Loucy (cell line): Measurements from ENCODE around the gene KAT6B.

Source experiments
- H2AFZ ChIP-seq: fragments of 200-600 bp; sonication (generic); 2 replicates; pipeline ENCODE4 v1.6.0; 2016; ENCODE audit warnings: antibody characterized with exemption, mild to moderate bottlenecking, low read length, moderate library complexity
- H3F3A ChIP-seq: fragments of 200-600 bp; 2 replicates; pipeline ENCODE4 v1.6.0; 2016; ENCODE audit warnings: antibody characterized with exemption, low read depth, mild to moderate bottlenecking
- H3K27me3 ChIP-seq: fragments of 200-600 bp; sonication (generic); 2 replicates; pipeline ENCODE4 v1.6.1; 2014; ENCODE audit warnings: low read length, mild to moderate bottlenecking; ENCODE audit not compliant: insufficient read depth, poor library complexity, severe bottlenecking
- H3K36me3 ChIP-seq: fragments of 200-600 bp; sonication (generic); 2 replicates; pipeline ENCODE4 v1.6.1; 2016; ENCODE audit warnings: low read length; ENCODE audit not compliant: insufficient read depth
- H3K4me1 ChIP-seq: fragments of 200-600 bp; sonication (generic); 2 replicates; pipeline ENCODE4 v1.5.1; 2014; ENCODE audit warnings: low read length, mild to moderate bottlenecking; ENCODE audit not compliant: insufficient read depth, poor library complexity, severe bottlenecking
- H3K4me2 ChIP-seq: fragments of 200-600 bp; sonication (generic); 2 replicates; pipeline ENCODE4 v1.6.0; 2014; ENCODE audit warnings: antibody characterized with exemption, low read length, low read depth, mild to moderate bottlenecking; ENCODE audit not compliant: poor library complexity, severe bottlenecking
- H3K4me3 ChIP-seq: fragments of 200-600 bp; sonication (generic); 2 replicates; pipeline ENCODE4 v1.5.1; 2014; ENCODE audit warnings: low read length, mild to moderate bottlenecking, mixed read lengths; ENCODE audit not compliant: poor library complexity, severe bottlenecking
- H3K79me2 ChIP-seq: fragments of 200-600 bp; sonication (generic); 2 replicates; pipeline ENCODE4 v1.6.1; 2014; ENCODE audit warnings: low read length; ENCODE audit not compliant: insufficient read depth
- H3K9ac ChIP-seq: fragments of 200-600 bp; sonication (generic); 2 replicates; pipeline ENCODE4 v1.6.0; 2014; ENCODE audit warnings: mild to moderate bottlenecking, low read depth, low read length, moderate library complexity; ENCODE audit not compliant: poor library complexity, severe bottlenecking
- H3K9me2 ChIP-seq: fragments of 200-600 bp; sonication (generic); replicated peaks from 2 replicates; pipeline ENCODE4 v1.6.1; 2016; ENCODE audit warnings: low read depth, low read length, mixed read lengths
- H3K9me3 ChIP-seq: fragments of 200-600 bp; sonication (generic); 2 replicates; pipeline ENCODE4 v1.6.1; 2014; ENCODE audit warnings: mild to moderate bottlenecking, antibody characterized with exemption, low read length, low read depth; ENCODE audit not compliant: insufficient read depth
- H4K20me1 ChIP-seq: fragments of 200-600 bp; sonication (generic); 2 replicates; pipeline ENCODE4 v1.6.0; 2014; ENCODE audit warnings: antibody characterized with exemption, low read length, mild to moderate bottlenecking; ENCODE audit not compliant: insufficient read depth, poor library complexity, severe bottlenecking
- CTCF ChIP-seq: fragments of 200-600 bp; sonication (generic); conservative IDR thresholded peaks from 2 replicates; pipeline ENCODE4 v1.5.1; 2014; ENCODE audit warnings: mild to moderate bottlenecking, antibody characterized with exemption, low read length
- EZH2phosphoT487 ChIP-seq: fragments of 200-600 bp; IDR thresholded peaks from 2 replicates; pipeline ENCODE4 v1.6.1; 2018; ENCODE audit warnings: antibody characterized with exemption, mild to moderate bottlenecking, moderate library complexity, borderline replicate concordance

Gene KAT6B

GRCh38 chr10:74944205-74944604 lies 117.8 kb downstream of the KAT6B start:
- Histone ChIP-seq H3K4me2 (no peak overlapping the region), H2AFZ (no peak overlapping the region), H3K4me3 (no peak overlapping the region), H3K36me3 (no peaks in the 10 kb centered on the region), H3K79me2 (peaks cover 97% of the 10 kb centered on the region), H3K27me3 (no peaks in the 10 kb centered on the region), H3K9ac (no peak overlapping the region), H3K9me2 (no peaks in the 10 kb centered on the region), H4K20me1 (peaks cover 22% of the 10 kb centered on the region), H3K4me1 (peaks cover 22% of the 10 kb centered on the region), H3F3A (no peaks in the 10 kb centered on the region), H3K9me3 (no peaks in the 10 kb centered on the region)
- TF ChIP-seq EZH2phosphoT487: no peak
- TF ChIP-seq CTCF: no peak

- H4K20me1 ChIP-seq: peaks cover 35% of the 10 kb centered on the region
Measured at GRCh38 chr10:74947781-74948401, 121.5 kb downstream of the KAT6B start.

GRCh38 chr10:74949034-74949832 lies 122.8 kb downstream of the KAT6B start:
- no peak overlapping the region for H2AFZ ChIP-seq
- no peaks in the 10 kb centered on the region for H3K36me3 ChIP-seq
- TF ChIP-seq CTCF (no peak), EZH2phosphoT487 (no peak)
- no peaks in the 10 kb centered on the region for H3K9me2 ChIP-seq
- H3K27me3 ChIP-seq: no peaks in the 10 kb centered on the region
- H3K4me3 ChIP-seq: no peak overlapping the region
- H4K20me1 ChIP-seq: peaks cover 38% of the 10 kb centered on the region
- no peaks in the 10 kb centered on the region for H3K9me3 ChIP-seq
- H3K9ac ChIP-seq: no peak overlapping the region
- H3K4me2 ChIP-seq: no peak overlapping the region
- H3K79me2 ChIP-seq: peaks cover 98% of the 10 kb centered on the region
- no peaks in the 10 kb centered on the region for H3F3A ChIP-seq
- H3K4me1 ChIP-seq: peaks cover 46% of the 10 kb centered on the region

More at GRCh38 chr10:74947781-74948401, 121.5 kb downstream of the KAT6B start:
- Histone ChIP-seq H3F3A (no peaks in the 10 kb centered on the region), H3K36me3 (no peaks in the 10 kb centered on the region), H3K4me2 (peak overlapping the region; percentile 3), H3K27me3 (no peaks in the 10 kb centered on the region), H3K4me3 (no peak overlapping the region), H3K9ac (peak overlapping the region; percentile 15), H3K9me2 (no peaks in the 10 kb centered on the region), H3K79me2 (peaks cover 98% of the 10 kb centered on the region), H3K9me3 (no peaks in the 10 kb centered on the region), H2AFZ (no peak overlapping the region), H3K4me1 (peaks cover 36% of the 10 kb centered on the region)
- TF ChIP-seq CTCF (no peak), EZH2phosphoT487 (no peak)
